ENCODE data around the gene TBATA.

Gene TBATA

GRCh38 chr10:70761727-70762350 lies 23.3 kb downstream of the TBATA start:
- DNase-seq (ENCODE audit: low spot score): no peak

DNA sequence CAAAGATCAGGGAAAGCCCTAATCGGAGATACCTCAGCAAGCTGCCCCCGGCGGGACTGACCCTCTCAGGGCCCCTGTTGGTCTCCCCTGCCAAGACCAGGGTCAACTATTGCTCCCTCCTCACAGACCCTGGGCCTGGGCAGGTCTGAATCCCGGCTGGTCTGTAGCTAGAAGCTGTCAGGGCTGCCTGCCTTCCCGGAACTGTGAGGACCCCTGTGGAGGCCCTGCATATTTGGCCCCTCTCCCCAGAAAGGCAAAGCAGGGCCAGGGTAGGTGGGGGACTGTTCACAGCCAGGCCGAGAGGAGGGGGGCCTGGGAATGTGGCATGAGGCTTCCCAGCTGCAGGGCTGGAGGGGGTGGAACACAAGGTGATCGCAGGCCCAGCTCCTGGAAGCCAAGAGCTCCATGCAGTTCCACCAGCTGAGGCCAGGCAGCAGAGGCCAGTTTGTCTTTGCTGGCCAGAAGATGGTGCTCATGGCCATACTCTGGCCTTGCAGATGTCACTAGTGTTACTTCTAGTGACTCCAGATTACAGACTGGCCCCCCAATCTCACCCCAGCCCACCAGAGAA lies 24.1 kb downstream of the TBATA start:
- no peak for DNase-seq (ENCODE audit: low spot score)

GRCh38 chr10:70760271-70760787 lies 24.8 kb downstream of the TBATA start:
- no peak for DNase-seq (ENCODE audit: low spot score)

- no peak for DNase-seq (ENCODE audit: low spot score)
Measured at GRCh38 chr10:70759781-70760180, 25.4 kb downstream of the TBATA start.

DNA sequence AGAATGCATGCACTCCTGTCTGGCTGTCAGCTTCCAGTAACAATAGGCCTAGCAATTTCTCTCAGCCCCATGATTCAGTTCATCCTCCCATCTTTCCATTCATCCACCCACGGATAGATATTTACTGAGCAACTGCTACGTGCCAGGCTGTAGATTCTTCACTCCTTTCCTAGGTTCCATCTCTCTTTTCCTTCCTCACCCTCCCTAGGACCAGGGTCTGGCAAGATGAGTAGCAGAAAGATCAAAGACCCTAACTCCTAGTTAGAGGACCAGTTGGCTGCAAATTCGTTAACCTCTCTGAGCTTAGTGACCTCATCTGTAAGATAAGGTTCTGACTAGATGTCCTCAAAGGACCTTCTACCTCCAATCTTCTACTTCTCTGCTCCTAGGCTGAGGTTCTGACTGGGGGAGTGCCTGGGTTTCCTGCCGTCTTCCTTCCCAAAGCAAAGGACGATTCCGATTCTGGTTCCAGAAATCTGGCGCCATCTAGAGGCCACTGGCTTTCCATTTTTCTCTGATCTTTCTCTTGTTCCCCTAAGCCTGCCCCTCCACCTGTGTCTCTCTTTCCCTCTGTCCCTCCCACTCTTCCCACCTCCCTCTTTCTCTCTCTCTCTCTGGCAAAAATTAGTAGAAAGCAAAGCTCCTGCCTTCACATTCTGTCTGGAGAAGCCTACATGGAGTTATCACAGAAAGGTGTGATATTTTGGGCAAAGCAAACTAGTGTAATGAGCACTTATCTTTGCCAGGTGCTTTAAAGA lies 26.2 kb downstream of the TBATA start:
- peak; percentile 62 for DNase-seq (ENCODE audit: low spot score)

DNA sequence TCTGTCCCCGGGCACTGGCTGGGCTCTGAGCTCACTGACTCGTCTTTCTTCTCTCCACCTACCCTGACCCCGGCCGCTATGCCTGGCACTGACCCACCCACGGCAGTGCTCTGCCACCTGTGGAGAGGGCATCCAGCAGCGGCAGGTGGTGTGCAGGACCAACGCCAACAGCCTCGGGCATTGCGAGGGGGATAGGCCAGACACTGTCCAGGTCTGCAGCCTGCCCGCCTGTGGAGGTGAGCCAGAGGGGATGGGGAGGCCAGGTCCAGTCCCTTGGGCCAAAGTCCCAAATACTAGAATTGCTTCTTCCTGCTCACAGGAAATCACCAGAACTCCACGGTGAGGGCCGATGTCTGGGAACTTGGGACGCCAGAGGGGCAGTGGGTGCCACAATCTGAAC lies 27.3 kb downstream of the TBATA start:
- DNase-seq (ENCODE audit: low spot score): no peak

DNA sequence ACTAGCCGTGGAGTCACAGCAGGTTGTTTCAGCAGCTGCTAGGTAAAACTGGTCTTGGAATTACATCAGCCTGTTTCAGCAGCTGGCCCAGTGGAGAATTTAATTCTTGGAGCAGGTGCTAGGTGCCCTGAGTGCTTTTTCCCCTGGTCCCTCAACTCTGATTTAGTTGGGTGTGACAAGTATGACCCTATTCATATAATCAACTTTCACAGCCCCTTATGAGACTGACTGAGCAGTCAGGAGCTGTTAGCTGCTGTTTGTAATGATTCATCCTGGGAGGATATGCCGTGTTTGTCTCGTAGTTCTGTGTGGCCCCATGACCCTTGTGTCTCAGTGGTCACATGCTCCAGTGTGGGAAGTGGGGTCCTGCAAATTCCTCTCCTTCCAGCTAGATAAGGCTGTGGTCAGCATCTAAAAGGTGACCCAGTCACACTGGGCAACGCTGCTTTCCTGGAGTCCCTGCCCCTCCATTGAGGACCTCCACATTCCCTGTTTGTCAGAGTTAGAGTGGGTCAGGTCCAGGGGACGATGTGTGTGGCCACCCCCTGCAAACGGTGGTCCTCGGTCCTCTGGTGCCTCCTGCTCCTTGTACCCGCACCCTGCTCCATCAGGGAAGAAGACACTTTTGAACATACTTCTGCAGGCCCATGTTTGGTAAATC lies 28.3 kb downstream of the TBATA start:
- no peak for DNase-seq (ENCODE audit: low spot score)

DNA sequence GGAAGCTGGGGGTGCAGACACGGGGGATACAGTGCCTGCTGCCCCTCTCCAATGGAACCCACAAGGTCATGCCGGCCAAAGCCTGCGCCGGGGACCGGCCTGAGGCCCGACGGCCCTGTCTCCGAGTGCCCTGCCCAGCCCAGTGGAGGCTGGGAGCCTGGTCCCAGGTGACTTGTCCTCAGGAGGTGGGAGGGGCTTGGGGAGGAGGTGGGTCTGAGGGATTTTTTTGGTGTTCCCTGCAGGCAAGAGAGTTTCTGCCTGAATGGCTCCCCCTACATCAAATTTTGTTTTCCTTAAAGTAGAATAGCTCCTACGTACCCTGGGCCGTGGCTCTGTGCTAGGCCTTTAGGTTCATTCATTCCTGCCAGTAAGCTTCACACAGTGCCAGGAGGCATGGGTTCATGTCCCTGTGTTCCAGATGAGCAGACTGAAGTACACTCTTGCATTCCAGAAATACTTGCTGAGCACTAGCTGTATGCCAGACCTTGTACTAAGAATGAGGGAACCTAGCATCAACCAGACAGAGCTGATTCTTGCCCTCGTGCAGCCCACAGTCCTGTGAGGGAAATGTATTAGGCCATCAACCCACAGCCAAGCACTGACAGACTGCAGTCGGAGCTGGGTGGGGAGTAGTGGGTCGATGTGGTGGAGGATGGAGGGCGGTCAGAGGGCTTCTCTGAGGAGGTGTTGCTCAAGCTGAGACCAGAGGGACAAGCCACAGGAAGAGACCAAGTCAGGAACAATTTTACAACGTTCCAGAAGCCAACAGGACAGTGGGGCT lies 31.1 kb downstream of the TBATA start:
- DNase-seq (ENCODE audit: low spot score): no peak

DNA sequence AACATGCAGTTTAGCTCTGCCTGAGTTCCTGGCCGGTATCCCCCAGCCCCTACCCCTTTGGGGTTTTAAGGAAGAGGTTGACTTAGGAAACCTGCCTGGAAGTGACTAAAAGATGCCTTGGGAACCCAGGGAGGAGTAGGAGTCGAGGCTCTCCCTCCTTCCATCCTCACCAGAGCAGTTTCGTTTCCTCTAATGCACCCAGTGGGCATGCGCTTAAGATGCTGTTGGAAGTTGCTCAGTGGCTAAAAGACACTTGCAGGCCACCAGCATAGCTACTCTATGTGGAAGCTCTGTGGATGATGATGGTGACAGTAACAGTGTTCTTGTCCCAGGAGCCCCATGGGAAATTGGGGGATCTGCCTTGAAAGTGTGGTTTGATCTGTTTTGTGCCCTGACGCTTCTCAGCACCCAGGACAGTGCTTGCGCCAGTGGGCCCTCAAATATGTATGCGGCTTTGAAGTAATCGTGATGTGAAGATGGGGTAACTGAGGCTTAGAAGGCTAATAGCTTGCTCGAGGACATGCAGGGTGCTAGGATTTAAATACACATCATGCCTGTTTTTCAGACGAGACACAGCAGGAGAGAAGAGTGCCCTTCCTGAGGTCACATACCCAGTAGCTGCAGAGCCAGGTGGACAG lies 32.0 kb downstream of the TBATA start:
- no peak for DNase-seq (ENCODE audit: low spot score)

DNA sequence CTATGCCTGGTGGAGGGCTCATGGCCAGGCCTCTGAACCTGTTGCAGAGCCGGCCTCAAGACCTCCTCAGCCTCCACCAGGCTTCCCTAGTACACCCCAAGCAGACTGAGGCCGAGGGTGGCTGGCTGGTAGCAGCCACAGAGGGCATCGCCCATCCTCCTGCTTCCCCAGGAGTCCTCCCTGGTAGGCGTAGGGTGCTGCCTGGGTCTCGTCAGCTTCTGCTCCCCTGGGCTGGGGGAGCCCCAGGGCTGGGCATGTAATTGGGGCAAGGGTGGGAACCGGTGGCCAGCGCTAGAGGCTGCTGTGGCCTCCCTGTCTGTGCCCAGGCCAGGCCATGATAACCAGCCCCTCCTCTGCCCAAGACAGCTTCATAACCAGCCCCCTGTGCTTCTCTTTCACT lies 32.6 kb downstream of the TBATA start:
- no peak for DNase-seq (ENCODE audit: low spot score)

DNA sequence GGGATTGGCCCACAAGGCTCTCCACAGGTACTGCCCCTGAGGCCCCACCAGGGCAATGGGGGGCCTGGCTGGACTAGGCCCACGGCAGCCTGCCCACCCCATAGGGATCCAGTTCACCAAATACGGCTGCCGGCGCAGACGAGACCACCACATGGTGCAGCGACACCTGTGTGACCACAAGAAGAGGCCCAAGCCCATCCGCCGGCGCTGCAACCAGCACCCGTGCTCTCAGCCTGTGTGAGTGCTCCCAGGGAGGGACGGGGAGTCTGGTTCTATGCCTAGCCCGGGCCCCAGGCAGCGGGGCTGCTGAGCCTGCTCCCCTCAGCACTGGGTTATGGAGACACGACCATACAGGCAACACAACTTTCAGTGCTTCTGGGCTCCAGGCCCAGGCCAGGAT lies 33.2 kb downstream of the TBATA start:
- DNase-seq (ENCODE audit: low spot score): no peak

DNA sequence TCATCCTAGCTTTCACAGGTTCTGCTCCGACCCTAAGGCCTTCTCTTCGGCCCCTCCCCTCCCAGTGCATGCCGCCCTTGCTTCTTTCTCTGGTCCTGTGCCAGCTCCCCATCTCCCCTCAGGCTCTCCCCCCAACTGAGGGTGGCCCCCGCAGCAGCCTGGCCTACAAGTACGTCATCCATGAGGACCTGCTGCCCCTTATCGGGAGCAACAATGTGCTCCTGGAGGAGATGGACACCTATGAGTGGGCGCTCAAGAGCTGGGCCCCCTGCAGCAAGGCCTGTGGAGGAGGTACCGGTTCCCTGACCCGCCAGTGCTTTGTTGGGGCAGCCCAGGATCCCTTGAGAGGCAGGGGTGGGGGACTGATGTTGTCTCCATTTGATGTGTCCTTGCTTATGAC lies 33.8 kb downstream of the TBATA start:
- no peak for DNase-seq (ENCODE audit: low spot score)

GRCh38 chr10:70750156-70750703 lies 34.9 kb downstream of the TBATA start:
- no peak for DNase-seq (ENCODE audit: low spot score)

DNA sequence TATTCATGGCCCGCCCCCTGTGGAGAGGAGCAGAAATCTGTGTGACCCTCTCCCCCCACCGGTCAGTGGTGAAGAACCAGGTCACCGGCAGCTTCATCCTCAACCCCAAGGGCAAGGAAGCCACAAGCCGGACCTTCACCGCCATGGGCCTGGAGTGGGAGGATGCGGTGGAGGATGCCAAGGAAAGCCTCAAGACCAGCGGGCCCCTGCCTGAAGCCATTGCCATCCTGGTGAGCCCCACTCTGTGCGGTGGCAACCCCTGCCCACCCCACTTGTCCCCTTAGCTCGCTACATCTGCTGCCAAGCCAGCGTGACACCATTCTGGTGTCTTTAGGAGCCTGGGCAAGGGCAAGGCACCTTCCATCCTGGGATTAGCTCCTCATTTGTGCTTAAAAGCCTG lies 35.4 kb downstream of the TBATA start:
- DNase-seq (ENCODE audit: low spot score): no peak

- DNase-seq (ENCODE audit: low spot score): no peak
Measured at GRCh38 chr10:70748801-70749573, 36.2 kb downstream of the TBATA start.

- no peak for DNase-seq (ENCODE audit: low spot score)
Measured at GRCh38 chr10:70748305-70748704, 36.9 kb downstream of the TBATA start.

DNA sequence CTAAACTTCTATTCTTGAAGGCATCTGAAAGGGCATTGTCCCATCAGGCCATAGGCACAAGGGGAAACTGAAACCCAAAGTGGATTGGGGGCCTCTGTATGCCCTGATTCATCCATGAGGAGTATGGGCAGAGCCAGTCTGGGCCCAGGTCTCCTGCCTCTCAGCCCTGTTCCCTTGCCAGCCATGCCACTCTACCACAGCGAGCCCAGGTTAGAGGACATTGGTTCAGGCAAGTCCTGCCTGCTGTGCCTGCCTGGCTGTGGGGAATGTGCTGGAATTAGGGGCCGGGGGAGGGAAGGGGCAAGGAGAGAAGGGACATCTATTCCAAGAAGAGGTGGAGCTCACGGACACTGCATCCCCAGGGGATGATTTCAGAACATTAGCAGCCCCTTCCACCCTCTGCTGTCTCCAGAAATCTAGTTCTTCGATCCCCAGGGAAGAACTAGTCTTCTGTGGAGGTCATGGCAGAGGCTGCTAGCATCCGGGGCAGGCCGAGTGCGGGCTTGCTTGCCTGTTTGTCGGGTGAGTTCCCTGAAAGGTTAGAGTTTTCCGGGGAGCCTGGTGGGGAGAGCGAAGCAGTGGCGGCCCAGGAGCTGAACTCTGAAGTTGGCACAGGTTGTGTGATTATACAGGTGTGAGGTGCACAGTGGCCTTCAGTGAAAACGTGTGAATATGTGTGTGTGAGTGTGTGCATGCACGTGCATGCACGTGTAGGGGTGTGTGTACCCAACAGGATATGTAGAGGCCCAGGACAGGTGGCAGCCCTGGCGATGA lies 37.8 kb downstream of the TBATA start:
- DNase-seq (ENCODE audit: low spot score): no peak

DNA sequence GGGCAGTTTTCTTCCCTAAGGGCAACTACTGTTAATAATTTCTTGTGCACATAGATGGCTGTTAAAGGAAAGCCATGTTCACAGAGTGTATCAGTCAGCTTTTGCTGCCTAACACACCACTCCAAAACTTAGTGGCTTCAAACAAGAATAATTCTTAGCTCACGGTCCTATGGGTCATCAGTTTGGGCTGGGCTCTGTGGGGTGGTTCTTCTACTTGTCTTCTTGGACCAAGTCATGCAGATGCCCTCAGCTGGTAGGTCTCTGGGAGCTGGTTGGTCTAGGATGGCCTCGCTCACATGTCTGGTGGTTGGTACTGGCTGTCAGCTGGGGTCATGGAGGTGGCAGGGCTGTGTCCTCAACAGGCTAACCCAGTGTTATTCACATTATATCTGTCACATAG lies 39.6 kb downstream of the TBATA start:
- no peak for DNase-seq (ENCODE audit: low spot score)

GRCh38 chr10:70744617-70745143 lies 40.5 kb downstream of the TBATA start:
- DNase-seq (ENCODE audit: low spot score): no peak
